NCI-H2029 (cell line): ENCODE results near the gene MAP4K5.

Source experiments
- DNase-seq: peaks from one replicate; lab custom pipeline; 2025; lab: John Stamatoyannopoulos, UW

Gene MAP4K5

DNA sequence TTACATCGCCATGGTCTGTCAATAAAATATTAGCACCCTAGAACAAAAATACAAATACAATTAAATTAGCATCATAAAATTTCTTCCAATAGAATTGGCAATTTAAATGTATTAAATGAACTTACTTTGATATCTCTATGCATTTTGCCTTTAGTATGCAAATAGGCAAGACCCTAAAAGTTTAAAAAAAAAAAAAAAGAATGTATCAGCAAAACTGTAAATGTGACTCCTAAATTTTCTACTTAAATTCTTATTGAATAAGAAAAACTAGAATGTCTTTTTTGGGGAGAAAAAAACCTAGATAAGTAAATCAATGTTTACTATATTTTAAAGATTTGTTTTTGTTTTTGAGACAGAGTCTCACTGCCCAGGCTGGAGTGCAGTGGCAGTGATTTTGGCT is 56.2 kb downstream of the MAP4K5 start:
- no peak for DNase-seq

DNA sequence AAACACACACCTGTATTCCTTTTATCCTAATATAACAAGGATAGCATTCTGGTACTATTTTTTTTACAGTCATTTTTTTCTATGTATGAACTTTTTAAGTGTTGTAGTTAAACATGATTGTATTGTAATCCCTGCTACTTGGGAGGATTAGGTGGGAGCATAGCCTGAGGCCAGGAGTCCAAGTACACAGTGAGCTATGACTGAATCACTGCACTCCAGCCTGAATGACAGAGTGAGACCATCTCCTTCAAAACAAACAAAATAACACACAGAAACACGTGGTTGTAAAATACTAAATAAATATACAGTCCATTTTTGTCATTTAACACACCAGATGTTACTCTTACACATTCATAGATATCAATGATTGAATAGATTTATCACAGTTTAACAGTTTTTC is 56.9 kb downstream of the MAP4K5 start:
- no peak for DNase-seq

DNA sequence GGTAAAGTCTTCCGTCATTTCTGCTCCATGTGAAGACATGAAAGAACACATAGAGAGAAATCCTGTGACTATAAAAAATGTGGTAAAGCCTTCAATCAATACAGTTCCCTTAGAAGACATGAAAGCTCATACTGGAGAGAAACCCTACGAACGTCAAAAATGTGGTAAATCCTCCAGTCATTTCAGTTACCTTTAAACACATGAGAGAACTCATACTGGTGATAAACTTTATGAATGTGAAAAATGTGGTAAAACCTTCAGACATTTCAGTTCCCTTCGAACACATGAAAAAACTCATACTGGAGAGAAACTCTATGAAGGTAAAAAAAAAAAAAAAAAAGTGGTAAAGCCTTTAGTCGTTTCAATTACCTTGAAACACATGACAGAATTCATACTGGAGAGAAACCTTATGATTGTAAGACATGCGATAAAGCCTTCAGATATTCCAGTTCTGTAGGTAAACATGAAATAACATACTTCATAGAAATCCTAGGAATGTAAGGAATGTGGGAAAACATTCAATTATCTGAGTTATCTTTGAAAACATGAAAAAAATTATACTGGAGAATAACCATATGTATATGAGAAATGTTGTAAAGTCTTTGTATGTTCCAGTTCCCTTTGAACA is 60.4 kb downstream of the MAP4K5 start:
- no peak for DNase-seq

DNA sequence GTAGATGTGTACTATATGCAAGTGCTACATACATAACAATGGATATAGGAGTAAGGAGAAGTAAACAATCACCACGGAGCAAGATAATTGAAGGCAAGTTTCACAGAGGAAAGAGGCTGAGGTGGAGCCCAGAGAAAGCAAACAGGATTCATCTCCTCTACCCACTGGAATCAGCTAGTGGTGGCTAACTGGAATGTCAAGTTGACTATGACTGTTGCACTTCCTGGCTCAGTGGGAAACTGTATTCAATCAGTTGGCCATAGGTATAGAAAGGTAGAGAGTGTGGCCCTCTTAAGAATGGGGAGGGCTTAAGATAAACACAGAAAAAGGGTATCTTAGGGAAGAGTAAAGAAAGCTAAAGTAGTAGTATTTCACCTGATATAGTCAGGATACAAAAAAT is 62.4 kb downstream of the MAP4K5 start:
- no peak for DNase-seq

DNA sequence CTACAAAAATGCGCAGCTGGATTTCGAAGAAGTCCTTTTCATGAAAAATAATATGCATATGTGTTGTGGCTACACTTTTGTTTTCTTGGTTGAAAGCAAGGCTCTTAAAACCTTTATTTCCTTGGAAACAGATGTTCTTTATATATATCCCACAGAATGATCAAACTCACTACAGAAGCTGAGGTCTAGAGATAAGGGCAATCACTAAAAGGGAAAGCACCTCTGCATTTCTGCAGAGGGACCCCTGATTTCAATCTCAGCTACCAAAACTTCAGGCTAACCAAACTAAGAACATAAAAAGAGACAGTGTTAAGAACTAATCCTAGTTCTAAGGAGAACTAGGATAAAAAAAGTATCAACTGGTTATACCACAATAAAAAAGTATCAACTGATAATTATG is 70.3 kb downstream of the MAP4K5 start:
- DNase-seq = no peak

DNA sequence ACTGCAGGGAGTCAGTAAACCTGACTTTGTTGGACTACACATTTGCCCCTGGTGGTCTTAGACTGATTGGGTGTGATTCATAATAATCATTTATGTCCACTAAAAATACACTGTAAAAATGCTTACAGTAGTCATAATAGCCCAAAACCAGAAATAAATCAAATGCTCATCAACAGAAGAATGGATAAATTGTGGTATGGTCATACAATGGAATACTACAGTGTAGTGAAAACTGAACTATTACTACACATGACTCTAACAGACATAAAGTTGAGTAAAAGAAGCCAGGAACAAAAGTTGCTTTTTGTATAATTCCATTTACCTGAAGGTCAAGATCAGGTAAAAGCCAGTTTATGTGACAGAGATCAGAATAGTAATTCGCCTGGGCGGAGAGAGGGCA is 78.5 kb downstream of the MAP4K5 start:
- no peak for DNase-seq

DNA sequence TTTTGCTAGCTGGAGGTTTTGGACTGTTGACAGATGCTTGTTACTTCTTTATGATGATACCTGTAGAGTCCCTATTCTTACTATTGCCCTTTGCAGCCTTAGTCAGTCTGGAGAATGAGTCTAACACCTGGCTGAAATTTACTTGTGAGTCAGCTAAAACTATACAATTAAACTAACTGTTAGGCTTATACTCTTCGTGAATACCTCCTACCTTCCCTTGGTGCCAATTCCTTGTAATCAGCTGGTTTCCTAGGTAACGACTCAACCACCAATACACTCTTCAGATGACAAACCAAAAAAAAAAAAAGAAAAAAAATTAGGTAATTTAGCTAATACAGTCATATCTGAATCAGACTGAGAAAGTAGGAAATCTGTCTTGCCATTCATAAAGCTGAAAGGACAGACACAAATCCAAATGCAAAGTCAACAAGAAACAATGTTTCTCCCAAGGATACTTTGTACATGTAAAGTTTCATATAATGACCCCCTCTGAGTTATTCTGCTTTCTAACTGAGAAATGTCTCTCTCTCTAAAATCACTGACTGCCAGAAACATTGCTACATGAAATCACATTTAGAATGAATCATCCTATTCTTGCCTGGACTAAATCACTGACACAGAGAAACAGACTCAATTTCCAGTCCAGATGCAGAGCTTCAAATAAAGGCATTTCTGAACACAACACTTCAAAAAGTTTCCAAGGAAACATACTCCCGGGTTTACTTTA is 79.2 kb downstream of the MAP4K5 start:
- no peak for DNase-seq

DNA sequence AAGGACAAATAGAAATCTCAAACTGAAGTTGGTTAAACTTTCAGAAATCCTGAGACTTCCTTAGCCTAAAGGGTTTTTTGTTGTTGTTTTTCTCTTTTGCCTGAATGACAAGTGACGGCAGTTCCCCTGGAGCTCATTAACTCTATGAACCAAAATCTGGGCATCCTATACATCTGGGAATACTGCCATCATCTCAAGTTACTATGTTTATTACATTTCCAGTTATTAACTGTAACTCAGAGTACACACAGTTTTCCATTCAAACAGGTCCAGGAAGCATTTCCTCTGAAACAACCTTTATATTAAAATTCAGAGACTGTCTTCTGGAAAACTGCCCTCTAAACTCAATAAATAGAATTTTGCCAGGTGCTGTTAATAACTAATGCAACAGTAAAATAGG is 80.1 kb downstream of the MAP4K5 start:
- peak; percentile 29 for DNase-seq

DNA sequence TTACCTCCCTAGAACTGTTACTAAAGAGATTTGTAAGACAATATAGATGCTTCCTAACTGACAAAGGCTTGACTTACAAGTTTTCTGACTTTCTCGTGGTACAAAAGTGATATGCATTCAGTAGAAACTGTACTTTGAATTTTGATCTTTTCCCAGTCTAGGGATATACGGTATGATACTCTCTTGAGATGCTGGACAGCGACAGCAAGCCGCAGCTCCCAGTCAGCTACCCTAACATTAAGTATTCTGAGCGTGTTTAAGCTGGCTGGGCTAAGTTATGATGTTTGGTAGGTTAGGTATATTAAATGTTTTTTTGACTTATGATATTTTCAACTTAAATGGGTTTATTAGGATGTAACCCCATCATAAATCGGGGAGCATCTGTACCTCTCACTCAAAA is 80.5 kb downstream of the MAP4K5 start:
- no peak for DNase-seq

DNA sequence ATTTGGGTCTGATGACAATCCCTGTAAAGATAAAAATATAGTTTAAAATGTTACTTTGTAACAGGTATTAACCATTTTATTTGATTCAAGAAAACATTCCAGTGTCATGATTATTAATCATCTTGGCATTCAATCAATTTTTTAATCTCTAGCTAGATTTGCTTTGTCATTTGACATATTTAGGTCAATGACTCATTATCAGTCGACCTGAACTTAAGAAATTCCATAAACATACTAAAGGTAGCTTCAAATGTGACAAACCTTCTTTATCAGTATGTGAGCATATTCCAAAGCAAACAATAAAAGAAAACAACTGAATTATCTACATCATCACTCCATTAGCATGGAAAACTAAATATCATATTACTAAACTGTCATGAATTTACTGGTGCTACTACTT is 84.9 kb downstream of the MAP4K5 start:
- DNase-seq = no peak

DNA sequence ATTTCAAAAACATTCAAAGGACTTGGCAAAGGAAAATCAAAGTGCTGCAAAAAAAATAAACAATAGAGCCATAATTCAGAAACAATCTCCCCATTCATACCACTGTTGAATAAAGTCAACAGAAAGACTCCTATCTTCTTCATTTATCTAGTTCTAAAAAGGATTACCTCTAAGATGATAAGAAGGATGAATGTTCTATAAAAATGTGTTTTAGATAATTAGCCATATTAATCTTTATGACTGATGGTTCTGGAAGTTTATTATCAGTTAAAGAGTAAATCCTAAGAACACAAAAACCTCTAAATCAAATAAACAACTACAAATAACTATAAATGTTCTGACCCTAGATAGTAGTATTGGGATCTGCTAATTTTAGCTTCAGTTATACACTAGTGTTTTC is 97.8 kb downstream of the MAP4K5 start:
- no peak for DNase-seq

DNA sequence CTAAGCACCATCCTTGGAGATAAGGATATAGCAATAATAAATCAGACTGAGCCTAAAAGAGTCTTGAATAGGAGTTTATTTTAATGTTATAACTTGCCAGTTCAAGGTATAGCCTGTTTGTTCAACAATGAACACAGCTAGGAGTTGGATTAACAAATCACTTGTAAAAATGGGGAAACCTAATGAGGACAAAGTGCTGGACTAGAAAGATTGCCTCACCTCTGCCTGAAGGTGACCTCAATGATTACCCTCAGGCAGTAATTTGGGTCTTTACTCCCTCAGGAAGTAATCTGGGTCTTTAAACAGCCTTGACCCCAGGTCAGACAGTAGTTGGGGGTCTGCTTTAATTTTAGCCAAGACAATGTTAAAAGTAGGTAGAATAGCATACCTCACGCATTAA is 100.2 kb downstream of the MAP4K5 start:
- DNase-seq = no peak

DNA sequence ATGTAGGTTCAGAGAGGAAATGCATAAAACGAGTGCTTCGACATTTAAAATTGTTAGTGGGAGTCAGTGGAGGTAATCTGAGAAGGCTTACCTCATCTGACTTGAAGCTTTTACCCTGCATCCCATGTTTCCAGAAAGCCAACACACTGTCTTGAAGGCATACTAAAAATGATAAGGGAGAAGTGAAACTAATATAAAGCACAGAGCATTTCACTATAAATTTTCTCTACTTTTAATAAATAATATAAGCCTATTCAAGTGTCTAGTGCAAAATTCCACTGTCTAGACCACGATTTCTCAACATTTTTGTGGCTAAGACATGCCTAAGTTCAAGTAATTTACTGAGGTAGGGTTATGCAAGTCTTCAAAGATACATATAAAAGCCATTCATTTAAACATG is 106.6 kb downstream of the MAP4K5 start:
- DNase-seq = no peak

DNA sequence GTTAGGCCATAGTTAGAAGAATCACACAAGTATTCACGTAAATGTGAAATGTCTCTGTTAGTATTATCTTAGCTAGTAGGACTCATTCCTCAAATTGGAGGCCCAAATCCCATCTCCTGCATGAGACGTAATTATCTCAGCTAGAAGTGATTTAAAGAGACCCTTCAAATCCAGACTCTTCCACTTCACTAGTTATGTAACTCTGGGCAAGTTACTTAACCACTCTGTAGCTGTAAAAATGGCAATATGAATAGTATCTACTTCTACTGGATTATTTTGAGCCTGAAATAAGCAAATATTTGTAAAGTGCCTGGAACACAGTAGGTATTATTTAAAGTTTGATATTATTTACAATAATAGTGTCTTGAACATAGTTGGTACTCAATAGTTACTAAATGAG is 107.3 kb downstream of the MAP4K5 start:
- no peak for DNase-seq

DNA sequence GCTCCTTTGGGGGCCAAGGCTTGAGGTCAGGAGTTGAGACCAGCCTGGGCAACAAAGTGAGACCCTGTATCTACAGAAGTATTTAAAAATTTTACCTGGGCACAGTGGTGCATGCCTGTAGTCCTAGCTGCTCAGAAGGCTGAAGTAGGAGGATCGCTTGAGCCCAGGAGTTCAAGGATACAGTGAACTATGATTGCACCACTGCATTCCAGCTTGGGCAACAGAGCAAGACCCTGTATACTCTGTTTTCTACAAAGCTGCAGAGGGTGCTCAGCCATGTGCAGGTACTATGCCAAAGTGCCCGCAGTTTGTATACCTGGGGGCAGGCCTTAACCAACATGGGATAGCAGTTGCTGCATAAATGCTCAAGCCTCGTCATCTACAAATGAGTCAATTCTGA is 108.8 kb downstream of the MAP4K5 start:
- no peak for DNase-seq

DNA sequence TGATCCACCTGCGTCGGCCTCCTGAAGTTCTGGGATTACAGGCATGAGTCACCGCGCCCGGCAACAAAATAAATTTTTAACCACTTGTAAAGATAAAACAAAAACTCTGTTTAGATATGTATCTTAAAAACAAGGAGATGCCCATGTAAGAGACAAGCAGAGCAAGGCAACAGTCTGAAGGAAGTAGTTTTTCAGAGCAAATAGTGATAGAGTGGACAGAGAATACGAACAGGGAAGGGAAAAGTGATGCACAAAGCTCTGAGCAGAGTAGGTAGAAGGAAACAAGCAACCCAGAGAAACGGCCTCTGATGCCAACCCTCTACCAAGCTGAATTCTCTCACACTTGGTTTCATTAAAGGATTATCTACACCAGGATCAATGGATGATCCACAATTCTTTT is 110.9 kb downstream of the MAP4K5 start:
- no peak for DNase-seq

DNA sequence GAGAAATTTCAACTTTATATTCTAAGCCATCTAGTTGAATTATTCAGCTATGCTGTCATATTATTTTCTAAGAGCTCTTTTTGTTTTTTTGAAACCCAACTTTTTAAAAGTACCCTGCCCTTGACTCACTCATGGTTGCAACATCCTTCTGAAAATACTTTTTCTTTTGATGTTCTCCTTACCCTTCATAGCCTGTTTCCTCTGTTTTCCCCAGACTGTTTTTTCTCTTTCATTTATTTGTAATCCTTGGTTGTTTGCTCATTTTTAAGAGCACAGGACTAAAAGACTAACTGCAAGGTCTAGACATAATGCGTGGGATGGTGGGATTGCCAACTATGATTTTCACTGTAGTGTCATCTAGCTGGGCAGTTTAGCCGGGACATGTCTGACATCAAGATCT is 114.5 kb downstream of the MAP4K5 start:
- no peak for DNase-seq

DNA sequence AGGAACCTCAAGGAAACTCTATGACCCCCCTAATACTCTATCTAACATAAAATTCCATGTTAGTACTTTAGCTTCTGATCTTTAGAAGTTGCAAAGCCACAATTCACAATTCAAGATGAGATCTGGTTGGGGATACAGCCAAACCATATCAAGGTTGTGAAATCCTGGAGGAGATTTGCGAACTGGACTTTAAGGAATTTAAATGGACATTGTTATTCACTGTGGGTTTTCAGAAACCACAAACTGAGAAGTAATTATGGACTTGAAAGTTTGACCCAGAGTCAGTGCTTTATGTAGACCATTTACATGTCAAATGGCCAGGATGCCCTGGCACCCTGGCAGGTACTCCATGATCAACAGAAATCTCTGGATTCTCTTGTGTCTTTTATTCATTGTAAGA is 121.4 kb downstream of the MAP4K5 start:
- DNase-seq = no peak

DNA sequence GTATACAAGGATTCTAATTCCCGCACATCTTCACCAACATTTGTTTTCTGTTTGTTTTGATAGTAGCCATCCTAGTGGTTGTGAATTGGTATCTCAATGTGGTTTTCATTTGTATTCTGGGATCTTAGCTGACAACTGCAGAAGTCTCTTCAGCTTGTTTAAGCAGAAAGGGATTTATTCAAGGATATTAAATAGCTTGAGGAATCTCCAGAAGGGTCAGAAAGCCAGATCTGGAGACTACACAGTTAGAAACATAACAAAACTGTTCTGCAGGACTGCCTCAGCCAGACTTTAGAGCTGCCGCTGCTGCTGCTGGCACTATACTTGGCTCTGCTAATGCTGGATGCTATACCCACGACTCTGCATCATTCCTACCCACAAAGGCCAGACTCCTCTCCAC is 122.3 kb downstream of the MAP4K5 start:
- DNase-seq = no peak

DNA sequence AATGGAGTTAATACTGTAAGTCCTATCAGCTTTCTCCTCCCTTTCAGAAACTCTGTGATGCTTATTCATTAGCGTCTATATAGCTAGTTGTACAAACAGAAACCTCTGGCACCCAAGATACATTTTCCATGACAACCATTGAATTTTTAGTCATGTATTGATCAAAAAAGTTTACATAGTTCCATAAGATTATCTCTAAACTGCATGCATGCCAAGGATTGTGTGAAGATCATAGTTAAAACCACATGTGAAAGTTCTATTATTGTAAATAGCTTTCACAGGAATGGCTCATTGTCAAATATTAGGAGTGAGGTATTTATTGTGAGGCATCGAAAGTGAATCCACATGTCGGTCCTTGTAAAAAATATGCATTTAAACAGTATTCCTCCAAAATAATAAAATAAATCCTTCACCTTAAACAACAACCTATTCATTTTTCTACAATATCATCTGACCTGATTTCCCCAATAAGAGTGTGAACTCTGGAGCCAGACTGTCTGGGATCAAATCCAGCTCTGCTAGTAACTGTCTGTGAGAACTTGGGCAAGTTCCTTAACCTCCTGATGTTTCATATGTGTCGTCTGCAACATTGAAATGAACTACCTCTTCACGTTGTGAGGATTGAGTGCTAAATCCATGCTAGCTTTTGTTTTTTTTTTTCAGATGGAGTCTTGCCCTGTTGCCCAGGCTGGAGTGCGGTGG is 125.1 kb downstream of the MAP4K5 start:
- no peak for DNase-seq

DNA sequence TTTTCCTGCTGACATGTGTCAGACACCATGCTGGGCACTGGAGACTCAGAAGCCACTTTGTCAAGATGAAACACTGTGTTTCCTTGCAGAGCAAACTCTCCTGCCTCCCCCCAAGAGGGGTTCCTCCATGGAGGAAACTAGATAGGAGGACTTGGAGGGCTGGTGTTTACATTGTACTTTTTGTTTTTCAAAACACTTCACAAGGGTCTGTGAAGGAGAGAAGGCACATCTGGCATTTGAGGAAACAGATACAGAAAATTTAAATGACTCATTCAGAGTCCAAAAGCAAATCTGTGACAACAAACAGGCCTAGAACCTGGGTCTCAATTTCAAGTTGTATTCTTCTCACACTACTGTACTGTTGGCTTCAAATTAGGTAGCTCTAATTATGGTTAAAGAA is 128.9 kb downstream of the MAP4K5 start:
- DNase-seq = peak; percentile 60

DNA sequence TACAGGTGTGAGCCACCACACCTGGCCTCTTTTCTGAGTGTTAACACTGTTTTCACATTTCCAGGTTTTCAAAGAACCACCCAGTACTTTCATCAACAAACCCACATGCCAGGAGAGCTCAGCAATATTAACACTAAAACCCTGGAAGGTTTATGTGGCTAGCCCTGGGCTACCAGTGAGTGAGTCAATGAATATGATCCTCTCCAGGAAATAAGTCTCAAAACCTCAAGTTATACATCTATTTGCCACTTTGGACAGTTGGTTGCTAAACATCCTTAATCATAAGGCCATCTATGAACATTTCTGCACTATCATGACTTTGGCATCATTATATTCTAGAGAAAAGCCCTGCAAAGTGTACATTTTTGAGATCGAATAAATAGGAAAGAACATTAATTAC is 129.4 kb downstream of the MAP4K5 start:
- DNase-seq = no peak

DNA sequence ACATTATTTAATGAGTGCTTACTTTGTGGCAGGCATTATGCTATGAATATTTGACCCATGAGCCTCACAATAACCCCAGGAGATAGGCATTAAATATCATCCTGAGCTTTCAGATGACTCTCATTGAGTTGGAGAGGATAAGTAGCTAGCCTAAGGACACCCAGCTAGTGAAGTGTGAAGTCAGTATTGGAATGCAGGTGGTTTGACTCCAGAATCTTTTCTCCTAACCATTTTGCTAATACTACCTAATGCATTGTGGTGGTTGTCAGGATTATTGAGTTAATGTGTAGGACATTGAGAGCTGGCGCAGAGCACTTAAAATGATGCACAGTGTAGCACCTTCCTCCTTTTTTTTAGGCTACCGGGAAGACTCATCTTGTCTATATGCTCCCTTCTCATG is 131.9 kb downstream of the MAP4K5 start:
- no peak for DNase-seq
